ENCODE measurements around the gene RGS19. TPM values are rescaled to one million over a fixed set of nuclear protein-coding genes. Genes with fewer than 3 reads are reported as not detected.

The RGS19 gene
- total and polyA plus RNA-seq, 4 donors, result 4.9 to 12.9 (median 6.3) TPM

- Histone ChIP-seq H3K27ac (ENCODE audit: low read depth in 1 of 2, low read length in 2 of 2) (no peak overlapping the region), H3K9me3 (ENCODE audit: control insufficient read depth in 4 of 4, low read length in 3 of 4) (no peaks in the 10 kb centered on the region), H3K27me3 (ENCODE audit: control insufficient read depth in 4 of 4, insufficient read depth in 4 of 4, low read length in 3 of 4) (no peaks in the 10 kb centered on the region), H3K4me3 (ENCODE audit: low read depth in 1 of 3, low read length in 3 of 3) (no peak overlapping the region), H3K9ac (ENCODE audit: low read depth in 1 of 2, low read length in 2 of 2) (no peak overlapping the region), H3K4me1 (ENCODE audit: control insufficient read depth in 4 of 4, insufficient read depth in 4 of 4, low read length in 3 of 4) (peaks cover 7 to 19% (median 10%) of the 10 kb centered on the region in 4 donors), H3K36me3 (ENCODE audit: control insufficient read depth in 4 of 4, insufficient read depth in 3 of 4, low read depth in 1 of 4, low read length in 3 of 4) (peaks cover 0 to 10% (median 0%) of the 10 kb centered on the region in 4 donors)
- no peak for TF ChIP-seq YY1 (IDR thresholded peaks at IDR 0.05)
- no peak for TF ChIP-seq FOXA2 (IDR thresholded peaks at IDR 0.05)
- no peak for TF ChIP-seq EGR1 (IDR thresholded peaks at IDR 0.05; ENCODE audit: low read depth in 2 of 2)
- TF ChIP-seq ATF3 (IDR thresholded peaks at IDR 0.05), result no peak
- TF ChIP-seq HNF4A (conservative IDR thresholded peaks at IDR 0.05), result no peak
- TF ChIP-seq RXRA (IDR thresholded peaks at IDR 0.05), result no peak
- no peak for TF ChIP-seq JUND (IDR thresholded peaks at IDR 0.05)
- TF ChIP-seq, protein P1, sequence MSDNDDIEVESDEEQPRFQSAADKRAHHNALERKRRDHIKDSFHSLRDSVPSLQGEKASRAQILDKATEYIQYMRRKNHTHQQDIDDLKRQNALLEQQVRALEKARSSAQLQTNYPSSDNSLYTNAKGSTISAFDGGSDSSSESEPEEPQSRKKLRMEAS (IDR thresholded peaks at IDR 0.05), result no peak
- no peak for TF ChIP-seq SP1 (IDR thresholded peaks at IDR 0.05)
- no peak for TF ChIP-seq CTCF (IDR thresholded peaks at IDR 0.05; ENCODE audit: low read depth, low read length, missing input control)
- no peak for TF ChIP-seq FOXA1 (IDR thresholded peaks at IDR 0.05)
- no peak for TF ChIP-seq HNF4G (IDR thresholded peaks at IDR 0.05)
- TF ChIP-seq RAD21 (IDR thresholded peaks at IDR 0.05), result no peak
- no peak for TF ChIP-seq REST (IDR thresholded peaks at IDR 0.05)
- no peak for DNase-seq (ENCODE audit: low spot score)
- 93% methylated on average over 12 of the region's 12 CpGs for WGBS
Measured at GRCh38 chr20:64075556-64075955, 3.8 kb downstream of the RGS19 start.

DNA sequence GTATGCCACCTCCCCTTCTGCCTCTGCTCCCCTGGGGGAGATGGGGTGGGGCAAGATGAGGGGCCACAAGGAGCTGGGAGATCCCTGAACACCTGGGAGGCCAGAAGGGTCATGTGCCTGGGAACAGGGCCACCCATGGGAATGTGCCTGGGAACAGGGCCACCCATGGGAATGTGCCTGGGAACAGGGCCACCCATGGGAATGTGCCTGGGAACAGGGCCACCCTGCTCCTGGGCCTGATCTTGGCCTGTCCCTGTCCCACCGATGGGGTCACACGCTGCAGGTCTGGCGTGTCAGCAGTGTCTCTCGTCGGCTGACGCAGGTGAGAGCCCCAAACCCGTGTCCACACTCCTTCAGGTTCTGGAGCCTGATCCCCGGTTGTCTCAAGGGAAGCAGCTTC lies 4.4 kb downstream of the RGS19 start:
- Histone ChIP-seq H3K27me3 (ENCODE audit: control insufficient read depth in 4 of 4, insufficient read depth in 4 of 4, low read length in 3 of 4) (no peaks in the 10 kb centered on the region), H3K36me3 (ENCODE audit: control insufficient read depth in 4 of 4, insufficient read depth in 3 of 4, low read depth in 1 of 4, low read length in 3 of 4) (peaks cover 0 to 10% (median 0%) of the 10 kb centered on the region in 4 donors), H3K27ac (ENCODE audit: low read depth in 1 of 2, low read length in 2 of 2) (no peak overlapping the region), H3K9ac (ENCODE audit: low read depth in 1 of 2, low read length in 2 of 2) (no peak overlapping the region), H3K9me3 (ENCODE audit: control insufficient read depth in 4 of 4, low read length in 3 of 4) (no peaks in the 10 kb centered on the region), H3K4me3 (ENCODE audit: low read depth in 1 of 3, low read length in 3 of 3) (no peak overlapping the region), H3K4me1 (ENCODE audit: control insufficient read depth in 4 of 4, insufficient read depth in 4 of 4, low read length in 3 of 4) (peaks cover 5 to 19% (median 9%) of the 10 kb centered on the region in 4 donors)
- no peak for TF ChIP-seq GABPA (IDR thresholded peaks at IDR 0.05 in 1 of 2, conservative IDR thresholded peaks at IDR 0.05 in 1 of 2)
- TF ChIP-seq EGR1 (IDR thresholded peaks at IDR 0.05; ENCODE audit: low read depth in 2 of 2), result no peak
- TF ChIP-seq, protein P2, sequence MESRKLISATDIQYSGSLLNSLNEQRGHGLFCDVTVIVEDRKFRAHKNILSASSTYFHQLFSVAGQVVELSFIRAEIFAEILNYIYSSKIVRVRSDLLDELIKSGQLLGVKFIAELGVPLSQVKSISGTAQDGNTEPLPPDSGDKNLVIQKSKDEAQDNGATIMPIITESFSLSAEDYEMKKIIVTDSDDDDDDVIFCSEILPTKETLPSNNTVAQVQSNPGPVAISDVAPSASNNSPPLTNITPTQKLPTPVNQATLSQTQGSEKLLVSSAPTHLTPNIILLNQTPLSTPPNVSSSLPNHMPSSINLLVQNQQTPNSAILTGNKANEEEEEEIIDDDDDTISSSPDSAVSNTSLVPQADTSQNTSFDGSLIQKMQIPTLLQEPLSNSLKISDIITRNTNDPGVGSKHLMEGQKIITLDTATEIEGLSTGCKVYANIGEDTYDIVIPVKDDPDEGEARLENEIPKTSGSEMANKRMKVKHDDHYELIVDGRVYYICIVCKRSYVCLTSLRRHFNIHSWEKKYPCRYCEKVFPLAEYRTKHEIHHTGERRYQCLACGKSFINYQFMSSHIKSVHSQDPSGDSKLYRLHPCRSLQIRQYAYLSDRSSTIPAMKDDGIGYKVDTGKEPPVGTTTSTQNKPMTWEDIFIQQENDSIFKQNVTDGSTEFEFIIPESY (IDR thresholded peaks at IDR 0.05), result no peak
- TF ChIP-seq REST (IDR thresholded peaks at IDR 0.05), result no peak
- no peak for TF ChIP-seq FOXA2 (IDR thresholded peaks at IDR 0.05)
- TF ChIP-seq, protein P1 (IDR thresholded peaks at IDR 0.05), result no peak
- no peak for TF ChIP-seq HNF4G (IDR thresholded peaks at IDR 0.05)
- no peak for TF ChIP-seq JUND (IDR thresholded peaks at IDR 0.05)
- no peak for TF ChIP-seq HNF4A (conservative IDR thresholded peaks at IDR 0.05)
- no peak for TF ChIP-seq TAF1 (conservative IDR thresholded peaks at IDR 0.05)
- no peak for TF ChIP-seq ATF3 (IDR thresholded peaks at IDR 0.05)
- no peak for TF ChIP-seq NR2F2 (IDR thresholded peaks at IDR 0.05)
- DNase-seq (ENCODE audit: low spot score), result no peak
- 94% methylated on average over 8 of the region's 8 CpGs for WGBS

Measured in liver (tissue), 9 donors.